ENCODE data around the gene SLC35F6. TPM values are rescaled to one million over a fixed set of nuclear protein-coding genes. Genes with fewer than 3 reads are reported as not detected.
"Not testable (repeated sequence)": the region's sequence is repeated elsewhere in the genome, so short reads cannot be mapped to it uniquely, and the experiment has no call there.

Gene SLC35F6
- polyA plus RNA-seq, 4 donors: 13.2 to 19.1 (median 16.2) TPM

- no peak for DNase-seq (ENCODE audit: low read depth in 4 of 4, low spot score in 3 of 4)
Observed at GRCh38 chr2:26780203-26780760, 16.2 kb downstream of the SLC35F6 start.

GRCh38 chr2:26782876-26783704 lies 19.0 kb downstream of the SLC35F6 start:
- no peak for DNase-seq (ENCODE audit: low read depth in 4 of 4, low spot score in 3 of 4)

- no peak for DNase-seq (ENCODE audit: low read depth in 4 of 4, low spot score in 3 of 4)
Observed at GRCh38 chr2:26784570-26785234, 20.6 kb downstream of the SLC35F6 start.

GRCh38 chr2:26785431-26786206 lies 21.5 kb downstream of the SLC35F6 start, which contains the start of gene CENPA:
CENPA (plus strand) TSS chr2:26786056; CDS start chr2:26786197, 141 bp downstream.
- peak; percentile 98 to 99 (median 98) for DNase-seq (ENCODE audit: low read depth in 4 of 4, low spot score in 3 of 4)

- no peak for DNase-seq (ENCODE audit: low read depth in 4 of 4, low spot score in 3 of 4)
Observed at GRCh38 chr2:26786207-26787028, 22.3 kb downstream of the SLC35F6 start.

- no peak for DNase-seq (ENCODE audit: low read depth in 4 of 4, low spot score in 3 of 4)
Observed at GRCh38 chr2:26792720-26793119, 28.6 kb downstream of the SLC35F6 start.

- DNase-seq (ENCODE audit: low read depth in 4 of 4, low spot score in 3 of 4): no peak
Observed at GRCh38 chr2:26793518-26793917, 29.4 kb downstream of the SLC35F6 start.

- not testable (repeated sequence) for DNase-seq (ENCODE audit: low read depth in 4 of 4, low spot score in 3 of 4)
Observed at GRCh38 chr2:26795135-26795534, 31.1 kb downstream of the SLC35F6 start.

- DNase-seq (ENCODE audit: low read depth in 4 of 4, low spot score in 3 of 4): no peak
Observed at GRCh38 chr2:26801328-26801727, 37.2 kb downstream of the SLC35F6 start.

GRCh38 chr2:26801796-26802195 lies 37.7 kb downstream of the SLC35F6 start:
- DNase-seq (ENCODE audit: low read depth in 4 of 4, low spot score in 3 of 4): no peak

- no peak for DNase-seq (ENCODE audit: low read depth in 4 of 4, low spot score in 3 of 4)
Observed at GRCh38 chr2:26805241-26805676, 41.2 kb downstream of the SLC35F6 start.

GRCh38 chr2:26807788-26808460 lies 43.8 kb downstream of the SLC35F6 start:
- DNase-seq (ENCODE audit: low read depth in 4 of 4, low spot score in 3 of 4): peak in 1 of 4 donors; percentile 30

- no peak for DNase-seq (ENCODE audit: low read depth in 4 of 4, low spot score in 3 of 4)
Observed at GRCh38 chr2:26809211-26809610, 45.1 kb downstream of the SLC35F6 start.

GRCh38 chr2:26809876-26810577 lies 45.9 kb downstream of the SLC35F6 start:
- no peak for DNase-seq (ENCODE audit: low read depth in 4 of 4, low spot score in 3 of 4)

- no peak for DNase-seq (ENCODE audit: low read depth in 4 of 4, low spot score in 3 of 4)
Observed at GRCh38 chr2:26811261-26811660, 47.2 kb downstream of the SLC35F6 start.

GRCh38 chr2:26811791-26812694 lies 48.0 kb downstream of the SLC35F6 start:
- no peak for DNase-seq (ENCODE audit: low read depth in 4 of 4, low spot score in 3 of 4)

GRCh38 chr2:26812731-26813130 lies 48.6 kb downstream of the SLC35F6 start:
- DNase-seq (ENCODE audit: low read depth in 4 of 4, low spot score in 3 of 4): no peak

Data from left renal pelvis (tissue), 4 donors.